ENCODE data around the gene MGAT4D. TPM values are rescaled to one million over a fixed set of nuclear protein-coding genes. Genes with fewer than 3 reads are reported as not detected.
A peak's percentile ranks its signal among the peaks of the same experiment; 100 is the strongest.

The MGAT4D gene
- total and polyA plus RNA-seq, 2 experiments from 2014 or later, result not detected

DNA sequence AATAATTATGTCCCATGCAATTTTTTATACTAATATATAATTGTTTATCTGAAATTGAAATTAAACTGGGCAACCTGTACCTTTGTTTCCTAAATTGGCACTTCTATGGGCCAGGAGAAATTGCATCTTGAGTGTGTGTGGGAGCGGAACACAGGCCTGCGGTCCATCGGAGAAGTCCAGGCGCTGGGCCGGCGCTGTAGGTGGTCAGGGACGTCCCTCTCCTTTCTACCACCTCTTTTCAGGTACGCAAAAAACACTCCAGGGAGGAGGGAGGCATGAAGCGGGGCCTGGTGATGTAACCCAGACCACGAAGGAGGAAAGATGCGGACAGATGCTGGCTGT, 717 bp downstream of the MGAT4D start:
- Histone ChIP-seq H3K9me2 (ENCODE audit: insufficient read depth) (no peaks in the 10 kb centered on the region), H3K36me3 (ENCODE audit: low read depth) (no peaks in the 10 kb centered on the region), H3K79me2 (ENCODE audit: insufficient read depth) (no peaks in the 10 kb centered on the region), H3K27ac (no peak overlapping the region), H3K4me2 (ENCODE audit: unreplicated experiment) (no peak overlapping the region), H3F3A (ENCODE audit: insufficient read depth) (no peaks in the 10 kb centered on the region), H3K9me3 (ENCODE audit: low read depth) (no peaks in the 10 kb centered on the region), H2AFZ (no peak overlapping the region), H3K4me1 (ENCODE audit: insufficient read depth) (no peaks in the 10 kb centered on the region), H3K4me3 (no peak overlapping the region), H3K9ac (no peak overlapping the region), H4K20me1 (ENCODE audit: insufficient read depth) (no peaks in the 10 kb centered on the region), H3K27me3 (replicated peaks; ENCODE audit: insufficient read depth) (peaks cover 80% of the 10 kb centered on the region)
- TF ChIP-seq EZH2 (IDR thresholded peaks at IDR 0.05; ENCODE audit: insufficient read depth, poor library complexity, severe bottlenecking) (peak; percentile 84), EZH2phosphoT487 (IDR thresholded peaks at IDR 0.05; ENCODE audit: insufficient read depth, low read depth) (no peak)
- DNase-seq, result no peak
- in situ Hi-C loops (cut with MboI), result no loop called here
- 81% methylated on average over 11 of the region's 11 CpGs for WGBS, 2 experiments (ENCODE audit: low coverage in 1 of 2, low lambda C conversion rate in 2 of 2, missing lambda C conversion rate in 2 of 2)

DNA sequence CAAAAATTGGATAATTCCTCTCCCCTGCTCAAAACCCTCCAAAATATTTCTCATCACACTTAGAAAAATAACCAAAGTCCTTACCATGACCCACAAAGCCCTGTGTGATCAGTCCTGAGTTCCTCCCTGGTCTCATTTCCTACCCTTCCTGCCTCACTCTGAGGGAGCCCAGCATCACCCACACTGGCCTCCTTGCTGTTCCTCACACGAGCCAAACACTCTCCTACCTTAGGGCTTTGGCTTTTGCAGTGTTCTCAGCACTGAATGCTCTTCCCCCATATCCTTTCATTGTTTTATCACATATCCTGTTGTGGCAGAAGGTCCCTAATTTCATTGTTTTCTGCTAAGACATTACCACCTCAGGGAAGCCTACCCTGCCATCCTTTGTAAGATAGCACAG, 12.2 kb downstream of the MGAT4D start:
- H3K36me3 ChIP-seq (ENCODE audit: low read depth), result no peaks in the 10 kb centered on the region
- no peak overlapping the region for H3K4me3 ChIP-seq
- 14 to 33% methylated on average over 1 of the region's 1 CpG for WGBS, 2 experiments (ENCODE audit: low coverage in 1 of 2, low lambda C conversion rate in 2 of 2, missing lambda C conversion rate in 2 of 2)

DNA sequence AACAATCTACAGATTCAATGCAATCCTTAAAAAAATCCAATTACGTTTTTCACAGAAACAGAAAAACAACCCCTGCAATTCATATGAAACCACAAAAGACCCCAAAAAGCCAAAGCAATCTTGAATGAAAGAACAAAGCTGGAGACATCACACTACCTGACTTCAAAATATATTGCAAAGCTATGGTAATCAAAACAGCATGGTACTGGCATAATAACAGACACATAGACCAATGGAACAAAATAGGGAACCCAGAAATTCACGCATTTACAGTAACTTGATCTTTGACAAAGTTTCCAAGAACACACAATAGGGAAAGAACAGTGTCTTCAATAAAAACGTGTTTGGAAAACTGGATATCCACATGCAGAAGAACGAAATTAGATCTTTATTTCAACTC, 14.6 kb downstream of the MGAT4D start:
- H3K9ac ChIP-seq, result no peak overlapping the region
- H3K9me3 ChIP-seq (ENCODE audit: low read depth), result peaks cover 6% of the 10 kb centered on the region
- no peak for TF ChIP-seq EZH2phosphoT487 (IDR thresholded peaks at IDR 0.05; ENCODE audit: insufficient read depth, low read depth)
- no peak for TF ChIP-seq EZH2 (IDR thresholded peaks at IDR 0.05; ENCODE audit: insufficient read depth, poor library complexity, severe bottlenecking)
- no peak overlapping the region for H2AFZ ChIP-seq
- no peaks in the 10 kb centered on the region for H3K4me1 ChIP-seq (ENCODE audit: insufficient read depth)
- no peaks in the 10 kb centered on the region for H3K9me2 ChIP-seq (ENCODE audit: insufficient read depth)
- H3K27ac ChIP-seq, result no peak overlapping the region
- H3K27me3 ChIP-seq (replicated peaks; ENCODE audit: insufficient read depth), result 0 out of 2 replicates have a peak, but pooled peaks cover 5% of the 10 kb centered on the region
- no peak overlapping the region for H3K4me2 ChIP-seq (ENCODE audit: unreplicated experiment)
- H3K36me3 ChIP-seq (ENCODE audit: low read depth), result no peaks in the 10 kb centered on the region
- H3K4me3 ChIP-seq, result no peak overlapping the region
- DNase-seq, result no peak
- in situ Hi-C loops (cut with MboI), result no loop called here
- 45 to 56% methylated on average over 4 of the region's 4 CpGs for WGBS, 2 experiments (ENCODE audit: low coverage in 1 of 2, low lambda C conversion rate in 2 of 2, missing lambda C conversion rate in 2 of 2)
- H4K20me1 ChIP-seq (ENCODE audit: insufficient read depth), result no peaks in the 10 kb centered on the region
- H3K79me2 ChIP-seq (ENCODE audit: insufficient read depth), result no peaks in the 10 kb centered on the region
- no peaks in the 10 kb centered on the region for H3F3A ChIP-seq (ENCODE audit: insufficient read depth)

More for the DNA sequence above, 12.2 kb downstream of the MGAT4D start:
- H3K9me2 ChIP-seq (ENCODE audit: insufficient read depth), result no peaks in the 10 kb centered on the region
- no peak for DNase-seq
- peaks cover 5% of the 10 kb centered on the region; the same call in 1 of the 2 replicates for H3K27me3 ChIP-seq (replicated peaks; ENCODE audit: insufficient read depth)
- no peak for TF ChIP-seq EZH2phosphoT487 (IDR thresholded peaks at IDR 0.05; ENCODE audit: insufficient read depth, low read depth)
- TF ChIP-seq EZH2 (IDR thresholded peaks at IDR 0.05; ENCODE audit: insufficient read depth, poor library complexity, severe bottlenecking), result no peak
- H2AFZ ChIP-seq, result no peak overlapping the region
- H4K20me1 ChIP-seq (ENCODE audit: insufficient read depth), result no peaks in the 10 kb centered on the region
- no peak overlapping the region for H3K4me2 ChIP-seq (ENCODE audit: unreplicated experiment)
- no peaks in the 10 kb centered on the region for H3K79me2 ChIP-seq (ENCODE audit: insufficient read depth)
- H3F3A ChIP-seq (ENCODE audit: insufficient read depth), result no peaks in the 10 kb centered on the region
- H3K9ac ChIP-seq, result no peak overlapping the region
- peaks cover 6% of the 10 kb centered on the region for H3K9me3 ChIP-seq (ENCODE audit: low read depth)
- in situ Hi-C loops (cut with MboI), result no loop called here
- H3K4me1 ChIP-seq (ENCODE audit: insufficient read depth), result no peaks in the 10 kb centered on the region
- H3K27ac ChIP-seq, result no peak overlapping the region

DNA sequence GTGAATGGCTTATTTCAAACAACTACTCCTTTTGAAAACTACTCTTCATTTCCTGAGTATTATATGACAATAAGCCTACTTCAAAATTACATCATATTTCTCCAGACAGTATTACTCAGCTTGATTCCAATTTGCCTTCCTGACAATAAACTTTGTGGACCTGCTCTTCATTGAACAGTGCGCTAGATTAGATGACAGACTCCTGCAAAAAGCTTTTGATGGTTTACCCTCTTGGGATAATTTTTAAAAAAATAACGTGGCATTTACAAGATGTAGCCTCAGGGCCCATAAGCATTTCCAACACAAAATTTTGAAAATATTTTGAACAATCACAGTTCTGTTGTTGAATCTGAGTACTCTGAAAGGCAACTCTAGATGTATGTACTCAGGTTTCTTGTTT, 25.9 kb downstream of the MGAT4D start:
- no peak for DNase-seq
- Histone ChIP-seq H3K4me3 (no peak overlapping the region), H3K27me3 (replicated peaks; ENCODE audit: insufficient read depth) (peaks cover 55% of the 10 kb centered on the region), H3K9ac (no peak overlapping the region), H3K36me3 (ENCODE audit: low read depth) (no peaks in the 10 kb centered on the region), H3K4me2 (ENCODE audit: unreplicated experiment) (no peak overlapping the region), H4K20me1 (ENCODE audit: insufficient read depth) (no peaks in the 10 kb centered on the region), H3K79me2 (ENCODE audit: insufficient read depth) (no peaks in the 10 kb centered on the region), H3K27ac (no peak overlapping the region), H3K9me3 (ENCODE audit: low read depth) (no peaks in the 10 kb centered on the region), H3F3A (ENCODE audit: insufficient read depth) (no peaks in the 10 kb centered on the region), H2AFZ (no peak overlapping the region), H3K9me2 (ENCODE audit: insufficient read depth) (no peaks in the 10 kb centered on the region), H3K4me1 (ENCODE audit: insufficient read depth) (no peaks in the 10 kb centered on the region)
- TF ChIP-seq EZH2 (IDR thresholded peaks at IDR 0.05; ENCODE audit: insufficient read depth, poor library complexity, severe bottlenecking) (no peak), EZH2phosphoT487 (IDR thresholded peaks at IDR 0.05; ENCODE audit: insufficient read depth, low read depth) (no peak)
- in situ Hi-C loops (cut with MboI), result no loop called here
- 25 to 30% methylated on average over 2 of the region's 2 CpGs for WGBS, 2 experiments (ENCODE audit: low coverage in 1 of 2, low lambda C conversion rate in 2 of 2, missing lambda C conversion rate in 2 of 2)

Data from GM23248 (cell line).